ENCODE results near the gene FGGY.

FGGY gene

DNA sequence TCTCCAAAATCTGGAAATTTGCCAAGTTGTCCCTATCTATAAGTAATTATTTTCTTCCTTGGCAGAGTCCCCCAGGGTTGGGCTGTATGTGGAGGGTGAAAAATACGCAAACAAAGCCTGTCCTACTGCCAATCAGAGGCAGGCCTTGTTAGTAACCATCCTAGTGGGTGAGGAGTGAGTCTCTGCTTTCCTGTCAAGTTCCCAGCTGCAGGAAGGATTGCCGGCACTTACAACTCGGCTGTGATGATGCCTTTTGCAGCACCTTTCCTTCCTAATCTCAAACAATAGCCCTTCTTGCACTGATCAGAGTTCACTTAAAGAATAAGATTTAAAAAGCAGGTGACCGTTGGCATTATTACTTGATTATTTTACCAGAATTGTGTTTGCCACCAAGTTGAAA is 31.3 kb upstream of the FGGY start:
- Histone ChIP-seq H3K9me3 (ENCODE audit: control insufficient read depth, insufficient read depth, low read depth, low read length) (no peaks in the 10 kb centered on the region), H3K36me3 (ENCODE audit: control insufficient read depth in 2 of 2, insufficient read depth in 1 of 2, low read length in 2 of 2) (no peaks in the 10 kb centered on the region), H3K4me1 (ENCODE audit: control insufficient read depth, insufficient read depth, low read length) (peaks cover 8% of the 10 kb centered on the region), H3K27ac (ENCODE audit: extremely low read depth, low read depth, low read length) (no peak overlapping the region), H3K4me3 (ENCODE audit: low read depth, low read length) (no peak overlapping the region)
- ChIA-PET POLR2A (no interaction called here), CTCF (no interaction called here)
- TF ChIP-seq ZNF843 (tag by site-specific recombination; IDR thresholded peaks at IDR 0.05) = no peak
- no peak for TF ChIP-seq ZNF549 (tag by site-specific recombination; IDR thresholded peaks at IDR 0.05)
- TF ChIP-seq GLI4 (tag by site-specific recombination; IDR thresholded peaks at IDR 0.05) = no peak
- TF ChIP-seq, protein P1, sequence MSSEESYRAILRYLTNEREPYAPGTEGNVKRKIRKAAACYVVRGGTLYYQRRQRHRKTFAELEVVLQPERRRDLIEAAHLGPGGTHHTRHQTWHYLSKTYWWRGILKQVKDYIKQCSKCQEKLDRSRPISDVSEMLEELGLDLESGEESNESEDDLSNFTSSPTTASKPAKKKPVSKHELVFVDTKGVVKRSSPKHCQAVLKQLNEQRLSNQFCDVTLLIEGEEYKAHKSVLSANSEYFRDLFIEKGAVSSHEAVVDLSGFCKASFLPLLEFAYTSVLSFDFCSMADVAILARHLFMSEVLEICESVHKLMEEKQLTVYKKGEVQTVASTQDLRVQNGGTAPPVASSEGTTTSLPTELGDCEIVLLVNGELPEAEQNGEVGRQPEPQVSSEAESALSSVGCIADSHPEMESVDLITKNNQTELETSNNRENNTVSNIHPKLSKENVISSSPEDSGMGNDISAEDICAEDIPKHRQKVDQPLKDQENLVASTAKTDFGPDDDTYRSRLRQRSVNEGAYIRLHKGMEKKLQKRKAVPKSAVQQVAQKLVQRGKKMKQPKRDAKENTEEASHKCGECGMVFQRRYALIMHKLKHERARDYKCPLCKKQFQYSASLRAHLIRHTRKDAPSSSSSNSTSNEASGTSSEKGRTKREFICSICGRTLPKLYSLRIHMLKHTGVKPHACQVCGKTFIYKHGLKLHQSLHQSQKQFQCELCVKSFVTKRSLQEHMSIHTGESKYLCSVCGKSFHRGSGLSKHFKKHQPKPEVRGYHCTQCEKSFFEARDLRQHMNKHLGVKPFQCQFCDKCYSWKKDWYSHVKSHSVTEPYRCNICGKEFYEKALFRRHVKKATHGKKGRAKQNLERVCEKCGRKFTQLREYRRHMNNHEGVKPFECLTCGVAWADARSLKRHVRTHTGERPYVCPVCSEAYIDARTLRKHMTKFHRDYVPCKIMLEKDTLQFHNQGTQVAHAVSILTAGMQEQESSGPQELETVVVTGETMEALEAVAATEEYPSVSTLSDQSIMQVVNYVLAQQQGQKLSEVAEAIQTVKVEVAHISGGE (tag by site-specific recombination; conservative IDR thresholded peaks at IDR 0.05; ENCODE audit: low read depth) = no peak
- no peak for TF ChIP-seq ZNF558 (tag by site-specific recombination; IDR thresholded peaks at IDR 0.05)
- no peak for TF ChIP-seq GLI2 (tag by site-specific recombination; IDR thresholded peaks at IDR 0.05; ENCODE audit: borderline replicate concordance, low read depth)

DNA sequence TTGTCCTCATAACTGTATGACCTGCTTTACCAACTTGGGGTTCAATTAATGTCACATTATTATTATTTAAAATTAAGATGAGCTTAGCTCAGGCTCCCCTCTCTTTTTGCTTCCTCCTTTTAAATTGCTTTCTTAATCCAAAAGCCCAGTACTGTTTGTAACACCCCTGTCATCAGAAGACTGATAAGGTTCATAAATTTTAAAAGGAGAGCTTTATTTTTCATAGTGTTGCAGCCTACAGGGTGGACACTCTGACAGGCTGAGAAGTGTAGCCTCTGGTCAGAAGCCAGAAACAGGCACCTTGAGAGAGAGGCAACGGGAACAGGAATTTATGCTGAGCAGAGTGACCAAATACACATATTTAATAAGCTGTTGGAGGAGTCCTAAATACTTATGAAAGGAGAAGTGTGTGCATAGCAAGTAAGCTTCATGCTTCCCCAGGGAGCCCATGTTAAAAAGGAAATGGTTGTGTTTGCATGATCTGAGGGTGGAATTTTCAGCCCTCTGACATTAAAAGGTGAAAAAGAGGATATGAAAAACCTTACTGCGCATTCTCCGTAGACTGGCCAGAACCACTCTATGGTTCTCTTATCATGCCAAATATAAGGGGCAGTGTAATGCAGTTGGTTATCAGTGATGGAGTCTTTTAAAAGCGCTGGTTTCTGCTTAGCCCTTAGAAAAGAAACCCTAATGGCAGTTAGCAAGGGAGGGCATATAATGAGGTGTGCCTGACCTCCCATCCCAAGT is 30.5 kb upstream of the FGGY start:
- TF ChIP-seq MZF1 (tag by site-specific recombination; IDR thresholded peaks at IDR 0.05; ENCODE audit: borderline replicate concordance) (no peak), ZNF777 (tag by site-specific recombination; IDR thresholded peaks at IDR 0.05; ENCODE audit: borderline replicate concordance) (no peak), ZNF354C (tag by site-specific recombination; IDR thresholded peaks at IDR 0.05; ENCODE audit: borderline replicate concordance, low read depth) (no peak), ZSCAN18 (tag by site-specific recombination; IDR thresholded peaks at IDR 0.05) (no peak), ZNF639 (tag by site-specific recombination; IDR thresholded peaks at IDR 0.05) (no peak), KLF8 (tag by site-specific recombination; IDR thresholded peaks at IDR 0.05) (no peak), MYNN (tag by site-specific recombination; IDR thresholded peaks at IDR 0.05; ENCODE audit: borderline replicate concordance) (no peak), ZNF510 (tag by site-specific recombination; IDR thresholded peaks at IDR 0.05; ENCODE audit: insufficient replicate concordance) (no peak)
- TF ChIP-seq, protein P2, sequence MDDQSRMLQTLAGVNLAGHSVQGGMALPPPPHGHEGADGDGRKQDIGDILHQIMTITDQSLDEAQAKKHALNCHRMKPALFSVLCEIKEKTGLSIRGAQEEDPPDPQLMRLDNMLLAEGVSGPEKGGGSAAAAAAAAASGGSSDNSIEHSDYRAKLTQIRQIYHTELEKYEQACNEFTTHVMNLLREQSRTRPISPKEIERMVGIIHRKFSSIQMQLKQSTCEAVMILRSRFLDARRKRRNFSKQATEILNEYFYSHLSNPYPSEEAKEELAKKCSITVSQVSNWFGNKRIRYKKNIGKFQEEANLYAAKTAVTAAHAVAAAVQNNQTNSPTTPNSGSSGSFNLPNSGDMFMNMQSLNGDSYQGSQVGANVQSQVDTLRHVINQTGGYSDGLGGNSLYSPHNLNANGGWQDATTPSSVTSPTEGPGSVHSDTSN (CRISPR knock-in tag; IDR thresholded peaks at IDR 0.05) = no peak
- TF ChIP-seq, protein P3, sequence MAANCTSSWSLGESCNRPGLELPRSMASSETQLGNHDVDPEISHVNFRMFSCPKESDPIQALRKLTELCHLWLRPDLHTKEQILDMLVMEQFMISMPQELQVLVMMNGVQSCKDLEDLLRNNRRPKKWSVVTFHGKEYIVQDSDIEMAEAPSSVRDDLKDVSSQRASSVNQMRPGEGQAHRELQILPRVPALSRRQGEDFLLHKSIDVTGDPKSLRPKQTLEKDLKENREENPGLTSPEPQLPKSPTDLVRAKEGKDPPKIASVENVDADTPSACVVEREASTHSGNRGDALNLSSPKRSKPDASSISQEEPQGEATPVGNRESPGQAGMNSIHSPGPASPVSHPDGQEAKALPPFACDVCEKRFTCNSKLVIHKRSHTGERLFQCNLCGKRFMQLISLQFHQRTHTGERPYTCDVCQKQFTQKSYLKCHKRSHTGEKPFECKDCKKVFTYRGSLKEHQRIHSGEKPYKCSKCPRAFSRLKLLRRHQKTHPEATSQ (tag by site-specific recombination; IDR thresholded peaks at IDR 0.05) = no peak
- ChIA-PET POLR2A (no interaction called here), CTCF (no interaction called here)
- H3K9me3 ChIP-seq (ENCODE audit: control insufficient read depth, insufficient read depth, low read depth, low read length) = no peaks in the 10 kb centered on the region
- H3K27ac ChIP-seq (ENCODE audit: extremely low read depth, low read depth, low read length) = no peak overlapping the region
- peaks cover 5% of the 10 kb centered on the region for H3K4me1 ChIP-seq (ENCODE audit: control insufficient read depth, insufficient read depth, low read length)
- no peaks in the 10 kb centered on the region for H3K36me3 ChIP-seq (ENCODE audit: control insufficient read depth in 2 of 2, insufficient read depth in 1 of 2, low read length in 2 of 2)
- no peak overlapping the region for H3K4me3 ChIP-seq (ENCODE audit: low read depth, low read length)

Measured in HEK293 (cell line).